Cardiac fibroblast (primary cell): ENCODE results near the gene NDUFAF5.

Experiments used
- DNase-seq, 2 donors: peaks; one replicate each; pipeline versions ENCODE4 v3.0.0 to v3.0.0-alpha.2; 2010; ENCODE audit warnings: low read depth in 2 of 2
- H3K4me3 ChIP-seq, 2 donors: replicated peaks in 1 of 2; 1 replicate in 1 of 2; 2 replicates in 1 of 2; pipeline ENCODE4 v1.5.1; 2011; ENCODE audit warnings: low read depth in 2 of 2, low read length in 2 of 2, mild to moderate bottlenecking in 2 of 2, moderate library complexity in 1 of 2
- TF ChIP-seq, protein P1 (sequence below): IDR thresholded peaks from one replicate; pipeline ENCODE4 v1.5.1; 2011; ENCODE audit warnings: low read depth, mild to moderate bottlenecking, low read length, inconsistent platforms

NDUFAF5 gene

GRCh38 chr20:13857304-13857703 is 72.5 kb downstream of the NDUFAF5 start:
- no peak overlapping the region for H3K4me3 ChIP-seq
- TF ChIP-seq, protein P1, sequence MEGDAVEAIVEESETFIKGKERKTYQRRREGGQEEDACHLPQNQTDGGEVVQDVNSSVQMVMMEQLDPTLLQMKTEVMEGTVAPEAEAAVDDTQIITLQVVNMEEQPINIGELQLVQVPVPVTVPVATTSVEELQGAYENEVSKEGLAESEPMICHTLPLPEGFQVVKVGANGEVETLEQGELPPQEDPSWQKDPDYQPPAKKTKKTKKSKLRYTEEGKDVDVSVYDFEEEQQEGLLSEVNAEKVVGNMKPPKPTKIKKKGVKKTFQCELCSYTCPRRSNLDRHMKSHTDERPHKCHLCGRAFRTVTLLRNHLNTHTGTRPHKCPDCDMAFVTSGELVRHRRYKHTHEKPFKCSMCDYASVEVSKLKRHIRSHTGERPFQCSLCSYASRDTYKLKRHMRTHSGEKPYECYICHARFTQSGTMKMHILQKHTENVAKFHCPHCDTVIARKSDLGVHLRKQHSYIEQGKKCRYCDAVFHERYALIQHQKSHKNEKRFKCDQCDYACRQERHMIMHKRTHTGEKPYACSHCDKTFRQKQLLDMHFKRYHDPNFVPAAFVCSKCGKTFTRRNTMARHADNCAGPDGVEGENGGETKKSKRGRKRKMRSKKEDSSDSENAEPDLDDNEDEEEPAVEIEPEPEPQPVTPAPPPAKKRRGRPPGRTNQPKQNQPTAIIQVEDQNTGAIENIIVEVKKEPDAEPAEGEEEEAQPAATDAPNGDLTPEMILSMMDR, result no peak
- DNase-seq, result no peak

GRCh38 chr20:13857961-13858360 is 73.1 kb downstream of the NDUFAF5 start:
- no peak for DNase-seq
- TF ChIP-seq, protein P1, result no peak
- no peak overlapping the region for H3K4me3 ChIP-seq

- DNase-seq, result no peak
- TF ChIP-seq, protein P1, result no peak
- H3K4me3 ChIP-seq, result no peak overlapping the region
These were observed 73.6 kb downstream of the NDUFAF5 start for GRCh38 chr20:13858439-13858838.

GRCh38 chr20:13858871-13859270 is 74.0 kb downstream of the NDUFAF5 start:
- H3K4me3 ChIP-seq, result no peak overlapping the region
- no peak for DNase-seq
- TF ChIP-seq, protein P1, result no peak

DNA sequence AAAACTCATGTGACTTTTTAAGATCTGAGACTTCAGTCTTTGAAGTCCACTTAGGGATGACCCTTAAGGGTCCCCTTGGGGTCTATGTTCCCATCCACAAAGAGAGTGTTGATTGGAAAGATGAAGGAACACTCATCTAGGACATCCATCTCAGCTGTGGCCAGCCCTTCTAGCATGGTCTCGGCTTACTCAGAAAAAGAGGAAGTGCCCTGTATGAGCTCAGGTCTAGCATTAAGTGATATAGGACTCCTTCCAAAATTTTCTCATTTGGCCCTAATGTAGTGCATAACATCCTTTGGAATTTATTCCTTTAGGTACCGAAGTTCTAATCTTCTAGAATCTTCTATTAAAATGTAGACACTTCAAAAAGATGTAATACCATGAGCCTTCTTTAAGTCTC is 77.4 kb downstream of the NDUFAF5 start:
- DNase-seq, result no peak
- TF ChIP-seq, protein P1, result no peak
- H3K4me3 ChIP-seq, result no peak overlapping the region

GRCh38 chr20:13863244-13863643 is 78.4 kb downstream of the NDUFAF5 start:
- TF ChIP-seq, protein P1, result no peak
- no peak overlapping the region for H3K4me3 ChIP-seq
- no peak for DNase-seq

GRCh38 chr20:13865156-13865555 is 80.3 kb downstream of the NDUFAF5 start:
- H3K4me3 ChIP-seq, result no peak overlapping the region
- TF ChIP-seq, protein P1, result no peak
- DNase-seq, result no peak
